Spinal cord (tissue), 10 donors: ENCODE measurements around the gene DDB1. TPM values are rescaled to one million over a fixed set of nuclear protein-coding genes. Genes with fewer than 3 reads are reported as not detected.

ENCODE experiments used
- DNase-seq, 6 donors: peaks; one replicate each; pipeline versions ENCODE4 v3.0.0 to v3.0.0-alpha.2; 2013 to 2015; ENCODE audit warnings: low spot score in 6 of 6, low read depth in 4 of 6
- H3K27ac ChIP-seq: one replicate; pipeline ENCODE4 v1.5.1; 2013; ENCODE audit warnings: low read depth, low read length, control low read depth
- H3K27me3 ChIP-seq: one replicate; pipeline ENCODE4 v1.6.1; 2013; ENCODE audit warnings: low read length; ENCODE audit not compliant: control insufficient read depth, insufficient read depth
- H3K36me3 ChIP-seq: one replicate; pipeline ENCODE4 v1.6.1; 2013; ENCODE audit warnings: low read length; ENCODE audit not compliant: control insufficient read depth, insufficient read depth
- H3K4me1 ChIP-seq: one replicate; pipeline ENCODE4 v1.6.1; 2013; ENCODE audit warnings: low read length; ENCODE audit not compliant: control insufficient read depth, insufficient read depth
- H3K4me3 ChIP-seq: one replicate; pipeline ENCODE4 v1.5.1; 2013; ENCODE audit warnings: low read depth, low read length, control low read depth
- H3K9me3 ChIP-seq: one replicate; pipeline ENCODE4 v1.6.1; 2013; ENCODE audit warnings: low read length; ENCODE audit not compliant: control insufficient read depth, insufficient read depth
- WGBS: methylation state at CpG from one replicate; pipeline ENCODE4 v1.1.5; 2013; ENCODE audit warnings: missing lambda C conversion rate; ENCODE audit not compliant: insufficient coverage; 5-methylcytosine and 5-hydroxymethylcytosine counted together
- polyA plus RNA-seq, 2 donors: library from polyadenylated mRNA; unstranded; fragments of 120-200 nt; gene quantifications; one replicate each; pipeline ENCODE4 v1.2.1, GENCODE V29; 2013; ENCODE audit not compliant: insufficient read length in 2 of 2
- total RNA-seq, 2 donors: library from RNA; depleted of rRNA in 1 of 2; stranded (reverse); fragments of 120-200 nt in 1 of 2; fragments of >200 nt in 1 of 2; gene quantifications; one replicate each; pipeline versions ENCODE4 v1.2.3 to v1.2.4, GENCODE V29; 2013 to 2014
- donor health status: healthy.

The DDB1 gene
- total and polyA plus RNA-seq, 4 donors: 162 to 254 (median 177) TPM

- H3K27me3 ChIP-seq: no peaks in the 10 kb centered on the region
- H3K4me3 ChIP-seq: no peak overlapping the region
- peaks cover 52% of the 10 kb centered on the region for H3K36me3 ChIP-seq
- peaks cover 16% of the 10 kb centered on the region for H3K4me1 ChIP-seq
- H3K27ac ChIP-seq: peak overlapping the region; percentile 45
- peaks cover 2% of the 10 kb centered on the region for H3K9me3 ChIP-seq
- peak in 3 of 6 donors; percentile 20 to 73 (median 56) for DNase-seq
- WGBS: 69% methylated on average over 8 of the region's 9 CpGs
These were observed 36.8 kb upstream of the DDB1 start for GRCh38 chr11:61369372-61370348.

GRCh38 chr11:61368646-61369045 lies 35.7 kb upstream of the DDB1 start:
- H3K4me3 ChIP-seq: no peak overlapping the region
- peaks cover 2% of the 10 kb centered on the region for H3K9me3 ChIP-seq
- 95% methylated on average over 7 of the region's 7 CpGs for WGBS
- H3K27ac ChIP-seq: no peak overlapping the region
- no peaks in the 10 kb centered on the region for H3K27me3 ChIP-seq
- peaks cover 57% of the 10 kb centered on the region for H3K36me3 ChIP-seq
- peaks cover 16% of the 10 kb centered on the region for H3K4me1 ChIP-seq
- DNase-seq: no peak

- H3K27me3 ChIP-seq: no peaks in the 10 kb centered on the region
- 100% methylated on average over 1 of the region's 6 CpGs for WGBS
- no peaks in the 10 kb centered on the region for H3K9me3 ChIP-seq
- no peak overlapping the region for H3K27ac ChIP-seq
- peaks cover 24% of the 10 kb centered on the region for H3K4me1 ChIP-seq
- H3K4me3 ChIP-seq: no peak overlapping the region
- H3K36me3 ChIP-seq: peaks cover 57% of the 10 kb centered on the region
- DNase-seq: no peak
These were observed 34.5 kb upstream of the DDB1 start for GRCh38 chr11:61367406-61367805.

GRCh38 chr11:61364012-61364675 lies 31.2 kb upstream of the DDB1 start:
- Histone ChIP-seq H3K4me1 (peaks cover 25% of the 10 kb centered on the region), H3K27me3 (no peaks in the 10 kb centered on the region), H3K9me3 (no peaks in the 10 kb centered on the region), H3K36me3 (peaks cover 44% of the 10 kb centered on the region), H3K27ac (no peak overlapping the region), H3K4me3 (no peak overlapping the region)
- DNase-seq: no peak
- WGBS: 88% methylated on average over 3 of the region's 5 CpGs

GRCh38 chr11:61362542-61362875 lies 29.6 kb upstream of the DDB1 start:
- Histone ChIP-seq H3K9me3 (no peaks in the 10 kb centered on the region), H3K4me1 (peaks cover 31% of the 10 kb centered on the region), H3K27ac (peak overlapping the region; percentile 99), H3K27me3 (no peaks in the 10 kb centered on the region), H3K4me3 (peak overlapping the region; percentile 73), H3K36me3 (peaks cover 30% of the 10 kb centered on the region)
- no peak for DNase-seq
- under 1% methylated on average over 12 of the region's 12 CpGs for WGBS

GRCh38 chr11:61361741-61362541 lies 29.0 kb upstream of the DDB1 start, which contains the start of the genes CYB561A3 and TMEM138:
CYB561A3 (minus strand) TSS chr11:61361882; CDS start chr11:61356713, 5,169 bp downstream.
TMEM138 (plus strand) TSS chr11:61362374; CDS start chr11:61364391, 2,017 bp downstream.
- Histone ChIP-seq H3K4me3 (peak within 1 kb of the TSS; percentile 73), H3K9me3 (no peaks in the 10 kb centered on the region), H3K27ac (peak within 1 kb of the TSS; percentile 99), H3K27me3 (no peaks in the 10 kb centered on the region), H3K36me3 (peaks cover 28% of the 10 kb centered on the region), H3K4me1 (peaks cover 31% of the 10 kb centered on the region)
- WGBS: under 1% methylated on average over 63 of the region's 63 CpGs
- DNase-seq: peak; percentile 83 to 98 (median 90)

- H3K27ac ChIP-seq: peak overlapping the region; percentile 99
- DNase-seq: no peak
- H3K9me3 ChIP-seq: no peaks in the 10 kb centered on the region
- H3K27me3 ChIP-seq: no peaks in the 10 kb centered on the region
- H3K4me3 ChIP-seq: peak overlapping the region; percentile 73
- H3K36me3 ChIP-seq: peaks cover 26% of the 10 kb centered on the region
- peaks cover 31% of the 10 kb centered on the region for H3K4me1 ChIP-seq
- 1% methylated on average over 20 of the region's 22 CpGs for WGBS
These were observed 28.4 kb upstream of the DDB1 start for GRCh38 chr11:61361237-61361740.

GRCh38 chr11:61359516-61359915 lies 26.6 kb upstream of the DDB1 start:
- Histone ChIP-seq H3K27me3 (no peaks in the 10 kb centered on the region), H3K27ac (no peak overlapping the region), H3K4me3 (no peak overlapping the region), H3K4me1 (peaks cover 31% of the 10 kb centered on the region), H3K9me3 (no peaks in the 10 kb centered on the region), H3K36me3 (peaks cover 10% of the 10 kb centered on the region)
- DNase-seq: no peak
- 95% methylated on average over 4 of the region's 6 CpGs for WGBS

GRCh38 chr11:61358566-61358965 lies 25.7 kb upstream of the DDB1 start:
- no peaks in the 10 kb centered on the region for H3K9me3 ChIP-seq
- H3K4me3 ChIP-seq: no peak overlapping the region
- H3K27ac ChIP-seq: no peak overlapping the region
- peaks cover 5% of the 10 kb centered on the region for H3K36me3 ChIP-seq
- DNase-seq: no peak
- H3K27me3 ChIP-seq: no peaks in the 10 kb centered on the region
- 91% methylated on average over 4 of the region's 11 CpGs for WGBS
- peaks cover 31% of the 10 kb centered on the region for H3K4me1 ChIP-seq
